GM19043 (cell line): Measurements from ENCODE around the gene APLP1.
"Not testable (repeated sequence)": the region's sequence is repeated elsewhere in the genome, so short reads cannot be mapped to it uniquely, and the experiment has no call there.

Experiments
- ATAC-seq: cut with Tn5 transposase; IDR thresholded peaks from one replicate; pipeline ENCODE4 v1.9.1; 2021; ENCODE audit warnings: low read depth; ENCODE audit not compliant: unreplicated experiment

The APLP1 gene

DNA sequence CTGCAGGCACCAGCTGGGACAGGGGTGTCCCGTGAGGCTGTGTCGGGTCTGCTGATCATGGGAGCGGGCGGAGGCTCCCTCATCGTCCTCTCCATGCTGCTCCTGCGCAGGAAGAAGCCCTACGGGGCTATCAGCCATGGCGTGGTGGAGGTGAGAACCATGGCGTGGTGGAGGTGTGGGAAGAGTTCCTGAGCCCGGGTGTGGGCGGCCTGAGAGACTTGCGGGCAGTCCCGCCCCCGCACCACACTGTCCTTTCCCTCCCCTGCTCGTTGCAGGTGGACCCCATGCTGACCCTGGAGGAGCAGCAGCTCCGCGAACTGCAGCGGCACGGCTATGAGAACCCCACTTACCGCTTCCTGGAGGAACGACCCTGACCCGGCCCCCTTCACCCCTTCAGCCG, 10.7 kb downstream of the APLP1 start:
- no peak for ATAC-seq

- ATAC-seq = no peak
Observed at GRCh38 chr19:35879770-35880317, 11.5 kb downstream of the APLP1 start.

DNA sequence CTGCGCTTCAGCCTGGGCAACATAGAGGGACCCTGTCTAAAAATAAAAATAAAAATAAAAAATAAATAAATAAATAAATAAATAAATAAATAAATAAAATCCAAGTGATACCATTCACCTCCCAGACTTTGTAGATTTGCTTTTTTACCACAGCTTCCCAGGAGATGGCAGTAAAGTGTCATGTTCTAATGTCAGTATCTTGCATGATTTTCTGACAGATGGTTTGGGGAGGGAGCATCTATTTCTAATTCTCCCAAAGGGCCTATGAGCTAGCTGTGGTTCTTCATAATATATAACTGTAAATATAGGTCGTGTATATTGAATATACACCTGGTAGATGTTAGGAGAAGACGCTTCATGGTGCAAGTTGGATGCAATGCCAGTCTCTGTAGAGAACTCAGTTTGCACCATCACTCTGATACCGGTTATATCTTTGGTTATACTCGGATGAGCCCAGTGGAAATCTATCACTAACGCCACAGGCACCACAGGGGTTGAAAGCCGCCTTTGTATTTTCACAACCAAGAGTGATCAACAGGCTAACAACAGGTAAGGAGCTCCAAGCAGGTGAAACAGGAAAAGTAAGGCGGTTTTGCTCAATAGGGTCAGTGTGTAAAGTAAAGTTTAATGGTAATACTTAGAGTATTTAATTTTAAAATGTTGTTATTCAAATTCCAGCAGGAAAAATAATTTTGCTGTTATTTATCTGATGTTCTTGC, 13.9 kb downstream of the APLP1 start:
- no peak for ATAC-seq

- no peak for ATAC-seq
Observed at GRCh38 chr19:35883882-35884281, 15.5 kb downstream of the APLP1 start.

GRCh38 chr19:35885225-35885738, 16.9 kb downstream of the APLP1 start:
- no peak for ATAC-seq

DNA sequence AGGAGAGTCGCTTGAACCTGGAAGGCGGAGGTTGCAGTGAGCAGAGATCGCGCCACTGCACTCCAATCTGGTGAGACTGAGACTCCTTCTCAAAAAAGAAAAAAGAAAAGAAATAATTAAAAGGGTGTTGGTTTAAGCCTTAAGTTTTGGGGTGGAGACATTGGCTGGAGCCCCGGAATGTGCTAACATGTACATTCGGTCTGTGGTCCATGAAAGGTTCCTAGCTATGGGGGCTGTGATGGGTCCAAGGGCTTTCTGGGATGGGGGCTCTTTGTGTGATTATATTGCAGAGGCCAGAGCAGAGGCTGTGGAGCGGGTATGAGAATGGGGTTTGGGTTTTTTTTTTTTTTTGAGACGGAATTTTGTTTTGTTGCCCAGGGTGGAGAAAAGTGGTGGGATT, 17.5 kb downstream of the APLP1 start:
- no peak for ATAC-seq

DNA sequence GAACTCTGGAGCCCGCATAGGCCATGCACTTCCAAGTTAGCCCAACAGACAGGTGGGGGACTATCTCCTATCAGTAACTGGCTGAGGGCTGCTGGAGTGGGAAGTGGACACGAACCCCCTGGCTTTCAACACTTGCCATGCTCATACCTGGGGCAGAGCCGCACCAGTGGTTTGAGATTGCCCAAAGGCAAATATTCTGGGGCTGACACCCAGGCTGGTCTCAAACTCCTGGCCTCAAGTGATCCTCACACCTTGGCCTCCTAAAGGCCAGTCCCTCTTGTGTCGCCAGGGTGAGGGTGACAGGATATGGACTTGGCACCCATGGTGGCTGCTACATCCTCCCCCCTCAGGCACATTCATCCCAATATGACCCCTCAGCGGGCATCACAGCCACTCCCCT, 18.8 kb downstream of the APLP1 start:
- no peak for ATAC-seq

DNA sequence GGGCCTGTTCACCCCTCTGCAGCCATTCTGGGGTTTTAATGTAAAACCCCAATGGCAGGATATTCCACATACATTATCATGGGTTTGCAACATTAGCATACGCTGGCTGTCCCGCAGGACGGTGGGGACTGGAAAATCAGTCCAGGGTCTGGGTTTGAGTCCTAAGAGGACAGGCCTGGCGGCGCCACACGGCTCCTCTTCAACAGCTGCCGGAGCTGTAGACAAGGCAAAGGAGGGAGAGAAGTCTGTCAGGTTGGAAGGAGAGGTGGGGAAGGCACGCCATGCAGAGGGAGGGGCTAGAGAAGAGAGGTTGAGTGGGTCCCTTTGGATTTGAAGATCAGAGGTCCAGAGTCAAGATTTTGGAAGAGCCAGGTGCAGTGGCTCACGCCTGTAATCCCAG, 20.0 kb downstream of the APLP1 start:
- ATAC-seq = no peak

DNA sequence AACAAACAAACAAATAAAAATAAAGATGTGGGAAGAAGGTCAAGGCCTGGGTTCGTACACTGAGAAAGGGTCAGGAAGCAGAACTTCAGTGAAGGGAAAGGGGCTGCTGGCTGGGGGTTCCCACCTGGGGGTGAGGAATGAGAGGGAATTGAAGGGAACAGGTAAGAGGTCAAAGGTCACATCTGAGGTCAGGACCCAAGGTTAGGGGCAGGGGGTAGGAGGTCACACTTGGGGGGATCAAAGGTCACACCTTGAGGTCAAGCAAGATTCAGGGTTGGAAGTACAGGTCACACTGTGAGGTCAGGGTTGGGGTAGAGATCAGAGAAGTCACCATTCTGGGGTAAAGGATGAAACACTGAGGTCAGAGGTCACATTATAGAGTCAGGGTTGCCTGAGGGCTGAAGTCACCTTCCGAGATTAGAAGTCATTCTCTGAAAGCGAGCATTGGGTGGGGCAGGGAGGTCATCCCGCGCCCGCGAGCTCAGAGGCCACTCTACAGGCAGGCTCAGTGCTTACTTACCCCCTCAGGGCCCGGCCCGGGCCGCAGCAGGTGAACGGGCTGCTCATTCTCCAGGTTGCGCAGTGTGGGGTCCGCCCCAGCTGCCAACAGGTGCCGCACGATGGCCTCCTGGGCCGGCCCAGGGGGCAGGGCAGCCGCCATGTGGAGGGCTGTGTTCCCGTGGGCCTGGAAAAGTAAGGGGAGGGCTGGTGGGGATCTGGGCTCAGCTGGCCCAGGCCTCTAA, 21.2 kb downstream of the APLP1 start:
- no peak for ATAC-seq

GRCh38 chr19:35890113-35890650, 21.8 kb downstream of the APLP1 start:
- ATAC-seq = no peak

DNA sequence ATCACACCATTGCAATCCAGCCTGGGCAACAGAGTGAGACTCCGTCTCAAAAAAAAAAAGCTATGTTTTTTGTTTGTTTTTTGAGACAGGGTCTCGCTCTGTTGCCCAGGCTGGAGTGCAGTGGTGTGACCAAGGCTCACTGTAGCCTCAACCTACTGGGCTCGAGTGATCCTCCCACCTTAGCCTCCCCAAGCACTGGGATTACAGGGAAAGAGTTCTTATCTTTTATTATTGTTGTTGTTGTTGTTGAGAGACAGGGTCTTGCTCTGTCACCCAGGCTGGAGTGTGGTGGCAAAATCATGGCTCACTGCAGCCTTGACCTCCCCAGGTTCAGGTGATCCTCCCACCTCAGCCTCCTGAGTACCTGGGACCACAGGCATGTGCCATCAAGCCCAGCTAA, 23.4 kb downstream of the APLP1 start:
- not testable (repeated sequence) for ATAC-seq

DNA sequence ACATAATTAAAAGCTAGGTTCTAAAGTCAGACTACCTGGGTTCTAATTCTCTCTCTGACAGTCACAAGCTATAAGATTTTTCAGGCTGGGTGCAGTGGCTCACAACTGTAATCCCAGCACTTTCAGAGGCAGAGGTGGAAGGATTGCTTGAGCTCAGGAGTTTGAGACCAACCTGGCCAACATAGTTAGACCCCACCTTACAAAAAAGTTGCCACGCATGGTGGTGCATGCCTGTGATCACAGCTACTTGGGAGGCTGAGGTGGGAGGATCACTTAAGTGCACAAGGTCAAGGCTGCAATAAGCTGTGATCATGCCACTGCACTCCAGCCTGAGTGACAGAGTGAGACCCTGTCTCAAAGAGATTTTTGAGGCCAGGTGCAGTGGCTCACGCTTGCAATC, 26.0 kb downstream of the APLP1 start:
- ATAC-seq = no peak

DNA sequence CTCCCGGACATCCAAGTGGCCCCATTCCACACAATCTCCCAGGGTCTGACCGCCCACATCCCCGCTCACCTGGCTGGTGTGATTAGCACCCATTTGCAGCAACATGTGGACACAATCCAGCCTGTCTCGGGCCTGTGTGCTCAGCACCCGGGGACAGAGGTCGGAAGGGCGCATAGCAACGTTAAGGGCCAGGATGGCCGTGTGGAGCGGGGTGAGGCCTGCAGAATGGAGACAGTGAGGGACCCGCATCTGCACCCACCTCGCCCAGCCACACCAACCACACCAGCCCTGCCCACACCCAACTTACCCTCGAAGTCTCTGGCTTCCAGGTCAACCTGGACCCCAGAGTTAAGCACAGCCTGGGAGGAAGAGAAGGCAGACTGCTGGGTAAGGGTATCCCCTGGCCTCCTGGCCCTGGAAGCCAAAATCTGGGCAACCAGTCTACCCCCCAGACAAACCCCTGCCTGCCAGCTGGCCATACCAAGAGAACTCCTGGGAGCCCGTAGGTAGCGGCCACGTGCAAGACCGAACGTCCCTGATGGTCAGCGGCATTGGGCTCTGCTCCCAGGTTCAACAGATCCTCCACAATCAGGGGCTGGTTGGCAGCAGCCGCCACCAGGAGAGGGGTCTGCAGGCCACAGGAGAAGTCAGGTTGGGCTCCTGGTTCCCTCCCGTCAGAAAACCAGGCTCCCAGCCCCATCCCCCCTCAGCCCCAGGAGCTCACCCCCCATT, 27.7 kb downstream of the APLP1 start:
- ATAC-seq = no peak

DNA sequence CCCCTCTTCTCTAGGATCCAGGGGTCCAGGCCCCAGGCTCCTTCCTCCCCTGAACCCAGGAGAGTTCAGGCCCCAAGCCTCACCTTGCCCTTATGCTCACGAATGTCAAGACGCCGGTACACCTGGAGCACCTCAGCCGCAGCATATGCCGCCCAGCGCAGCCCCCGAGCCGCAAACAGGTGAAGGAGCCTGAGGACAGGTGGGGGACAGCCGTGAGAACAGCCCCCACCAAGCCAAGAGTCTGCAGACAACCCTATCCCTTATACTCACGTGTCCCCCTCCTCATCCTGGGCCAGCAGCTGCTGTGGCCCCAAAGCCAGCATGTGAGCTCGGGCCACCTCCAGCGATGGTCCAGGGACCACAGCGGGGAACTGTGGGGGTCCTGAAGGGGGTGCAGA, 28.3 kb downstream of the APLP1 start:
- ATAC-seq = no peak

DNA sequence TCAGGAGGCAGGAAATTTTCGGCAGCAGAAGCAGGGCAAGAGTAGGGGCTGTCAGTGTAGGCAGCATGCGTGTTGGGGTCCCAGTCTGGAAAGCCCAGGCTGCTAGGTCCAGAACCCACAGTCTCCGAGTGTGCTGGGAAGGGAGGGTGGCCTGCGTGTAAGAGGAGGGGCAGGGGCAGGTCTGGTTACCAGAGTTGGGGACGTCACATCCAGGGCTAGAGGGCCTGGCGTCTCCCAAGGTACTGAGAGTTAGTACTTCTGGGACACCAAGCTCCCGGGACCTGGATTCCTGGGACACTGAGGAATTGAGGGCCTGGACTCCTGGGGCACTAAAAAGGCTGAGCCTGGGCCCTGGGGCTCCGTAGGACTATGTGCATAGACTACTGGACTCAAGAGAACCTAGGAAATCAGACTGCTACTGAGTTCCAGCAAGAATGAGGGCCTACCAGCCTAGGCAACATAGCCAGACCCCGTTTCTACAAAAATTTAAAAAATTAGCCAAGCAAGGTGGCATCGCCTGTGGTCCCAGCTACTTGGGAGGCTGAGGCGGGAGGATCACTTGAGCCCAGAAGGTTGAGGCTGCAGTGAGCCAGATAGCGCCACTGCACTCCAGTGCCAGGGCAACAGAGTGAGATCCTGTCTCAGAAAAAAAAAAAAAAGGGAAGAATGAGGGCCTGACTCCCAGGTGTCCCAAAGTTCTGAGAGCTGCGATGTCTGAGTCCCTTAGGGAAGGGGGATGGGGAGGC, 29.5 kb downstream of the APLP1 start:
- no peak for ATAC-seq

- no peak for ATAC-seq
Observed at GRCh38 chr19:35898499-35898809, 30.1 kb downstream of the APLP1 start.

DNA sequence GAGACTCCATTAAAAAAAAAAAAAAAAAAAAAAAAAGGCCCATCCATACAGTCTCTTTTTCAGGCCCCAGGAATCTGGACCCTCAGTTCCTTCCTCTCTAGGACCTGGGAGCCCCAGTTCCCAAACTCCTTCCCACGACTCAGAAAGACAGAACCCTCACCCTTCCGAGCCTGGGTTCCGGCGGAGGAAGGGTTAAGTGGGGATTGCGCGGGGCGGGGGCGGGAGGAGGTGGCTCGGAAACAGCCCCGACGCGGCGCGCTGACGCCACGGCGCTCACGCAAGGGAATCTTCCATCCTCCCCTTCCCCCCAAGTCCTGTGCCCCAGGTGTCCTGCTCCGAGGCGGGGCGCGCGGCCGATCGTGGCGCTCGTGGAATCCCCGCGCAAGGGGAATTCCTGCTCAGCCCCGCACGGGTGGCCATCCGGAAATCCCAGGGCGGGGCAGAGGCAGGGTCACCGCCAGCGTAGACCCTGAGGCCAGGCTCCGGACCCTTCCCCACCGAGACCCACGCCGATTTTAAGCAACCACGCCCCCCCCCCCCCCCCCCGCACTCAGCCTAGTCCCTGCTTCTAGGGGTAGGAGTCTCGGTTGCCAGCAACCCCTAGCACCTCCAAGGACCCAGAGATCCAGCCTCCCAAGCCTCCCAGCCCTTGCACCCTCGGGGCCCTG, 31.3 kb downstream of the APLP1 start:
- no peak for ATAC-seq

- no peak for ATAC-seq
Observed at GRCh38 chr19:35901055-35901644, 32.8 kb downstream of the APLP1 start.

- ATAC-seq = no peak
Observed at GRCh38 chr19:35901854-35902661, 33.7 kb downstream of the APLP1 start, which contains the start of gene HCST. HCST (plus strand) TSS chr19:35902529; CDS start chr19:35902594, 65 bp downstream.
